ENCODE data around the gene IGF1R. TPM values are rescaled to one million over a fixed set of nuclear protein-coding genes. Genes with fewer than 3 reads are reported as not detected.
A peak's percentile ranks its signal among the peaks of the same experiment; 100 is the strongest.

The IGF1R gene
- total RNA-seq, 4 donors from 2014 or later, result 51.5 to 146 (median 89.6) TPM

- Histone ChIP-seq H3K36me3 (no peaks in the 10 kb centered on the region), H3K4me1 (peaks cover 52 to 68% of the 10 kb centered on the region in 2 donors), H3K4me3 (replicated peaks in 1 of 3) (no peak overlapping the region), H3K27me3 (no peaks in the 10 kb centered on the region), H3K27ac (peak overlapping the region; percentile 15 to 70 (median 33)), H3K9me3 (no peaks in the 10 kb centered on the region)
- intact Hi-C loops (cut with DNase I), result no loop called here
- 66 to 69% methylated on average over 6 of the region's 6 CpGs for WGBS, 2 donors
- DNase-seq, result no peak
- no peak for TF ChIP-seq POLR2A (IDR thresholded peaks at IDR 0.05)
- TF ChIP-seq CTCF (IDR thresholded peaks at IDR 0.05), result no peak
These were observed 210.8 kb downstream of the IGF1R start for GRCh38 chr15:98859149-98859548.

GRCh38 chr15:98860281-98861041, 212.1 kb downstream of the IGF1R start:
- Histone ChIP-seq H3K27me3 (no peaks in the 10 kb centered on the region), H3K4me3 (replicated peaks in 1 of 3) (no peak overlapping the region), H3K4me1 (peaks cover 40 to 55% of the 10 kb centered on the region in 2 donors), H3K36me3 (no peaks in the 10 kb centered on the region), H3K27ac (peak overlapping the region in 2 of 3 donors; percentile 48 to 70), H3K9me3 (no peaks in the 10 kb centered on the region)
- TF ChIP-seq CTCF (IDR thresholded peaks at IDR 0.05), result no peak
- TF ChIP-seq POLR2A (IDR thresholded peaks at IDR 0.05), result no peak
- intact Hi-C loops (cut with DNase I), result no loop called here
- 79% methylated on average over 4 of the region's 4 CpGs for WGBS, 2 donors
- no peak for DNase-seq

GRCh38 chr15:98861188-98861587, 212.8 kb downstream of the IGF1R start:
- no peak overlapping the region for H3K4me3 ChIP-seq (replicated peaks in 1 of 3)
- peak overlapping the region in 2 of 3 donors; percentile 48 to 70 for H3K27ac ChIP-seq
- DNase-seq, result no peak
- H3K36me3 ChIP-seq, result no peaks in the 10 kb centered on the region
- intact Hi-C loops (cut with DNase I), result no loop called here
- TF ChIP-seq CTCF (IDR thresholded peaks at IDR 0.05), result no peak
- TF ChIP-seq POLR2A (IDR thresholded peaks at IDR 0.05), result no peak
- no peaks in the 10 kb centered on the region for H3K9me3 ChIP-seq
- WGBS, 2 donors, result 85 to 87% methylated on average over 6 of the region's 6 CpGs
- H3K4me1 ChIP-seq, result peaks cover 33 to 48% of the 10 kb centered on the region in 2 donors
- no peaks in the 10 kb centered on the region for H3K27me3 ChIP-seq

GRCh38 chr15:98863983-98864382, 215.6 kb downstream of the IGF1R start:
- intact Hi-C loops (cut with DNase I), result no loop called here
- Histone ChIP-seq H3K36me3 (no peaks in the 10 kb centered on the region), H3K27me3 (no peaks in the 10 kb centered on the region), H3K4me1 (peaks cover 16 to 23% of the 10 kb centered on the region in 2 donors), H3K4me3 (replicated peaks in 1 of 3) (no peak overlapping the region), H3K9me3 (no peaks in the 10 kb centered on the region), H3K27ac (no peak overlapping the region)
- DNase-seq, result no peak
- TF ChIP-seq CTCF (IDR thresholded peaks at IDR 0.05) (no peak), POLR2A (IDR thresholded peaks at IDR 0.05) (no peak)
